ENCODE results near the gene FHL3.
A peak's percentile ranks its signal among the peaks of the same experiment; 100 is the strongest.

Gene FHL3, protein sequence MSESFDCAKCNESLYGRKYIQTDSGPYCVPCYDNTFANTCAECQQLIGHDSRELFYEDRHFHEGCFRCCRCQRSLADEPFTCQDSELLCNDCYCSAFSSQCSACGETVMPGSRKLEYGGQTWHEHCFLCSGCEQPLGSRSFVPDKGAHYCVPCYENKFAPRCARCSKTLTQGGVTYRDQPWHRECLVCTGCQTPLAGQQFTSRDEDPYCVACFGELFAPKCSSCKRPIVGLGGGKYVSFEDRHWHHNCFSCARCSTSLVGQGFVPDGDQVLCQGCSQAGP

DNA sequence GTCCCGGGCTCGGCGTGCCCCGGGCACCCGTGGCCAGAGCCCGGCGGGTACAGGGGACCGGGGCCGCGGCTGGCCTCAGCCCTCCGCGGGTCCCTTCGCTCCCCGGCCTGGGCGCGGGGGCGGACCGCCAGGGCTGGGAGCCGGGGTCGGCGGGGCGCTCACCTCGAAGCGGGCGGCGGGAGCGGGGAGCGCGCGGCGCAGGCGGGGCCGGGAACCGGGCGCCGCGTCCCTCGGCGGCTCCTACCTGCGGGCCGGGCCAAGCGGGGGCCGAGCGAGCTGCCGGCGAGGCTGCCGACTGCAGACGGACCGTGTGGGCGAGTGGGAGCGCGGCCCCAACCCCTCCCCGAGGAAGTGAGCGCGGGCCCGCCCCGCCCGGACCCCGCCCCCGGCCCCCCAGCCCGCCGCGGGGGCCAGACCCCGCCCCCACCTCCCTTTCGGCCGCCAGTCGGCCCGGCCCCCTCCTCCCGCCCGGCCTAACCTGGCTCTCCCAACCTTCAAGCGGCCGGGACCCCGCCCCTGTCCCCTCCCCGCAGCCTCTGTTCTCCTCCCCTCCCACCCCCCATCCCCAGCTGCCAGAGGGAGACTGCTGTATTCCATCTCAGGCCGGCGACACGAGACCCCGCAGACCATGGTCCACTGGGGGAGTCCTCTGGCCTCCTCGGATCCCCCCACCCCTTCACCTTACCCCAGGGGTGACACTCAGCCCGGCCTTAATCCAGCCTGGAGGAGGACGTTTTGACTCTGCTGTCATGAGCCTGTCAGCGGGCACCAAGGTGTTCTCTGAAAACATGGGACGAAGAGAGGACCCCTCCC lies at the start of gene FHL3:
Gene FHL3, minus strand, starts transcription at position 320 of the 813 bp plus-strand sequence. CDS start 6,102 bp downstream, outside the sequence.
- Histone ChIP-seq H3K36me3 (ENCODE audit: insufficient read depth) (no peaks in the 10 kb centered on the region), H4K20me1 (ENCODE audit: insufficient read depth) (no peaks in the 10 kb centered on the region), H3K4me3 (IDR thresholded peaks at IDR 0.05; ENCODE audit: insufficient read depth, low read depth, low read length) (no peak within 1 kb of the TSS), H3K4me2 (peak within 1 kb of the TSS; percentile 39; the same call in 1 of the 2 replicates), H3K9ac (no peak within 1 kb of the TSS), H3K27ac (no peak within 1 kb of the TSS), H3K4me1 (ENCODE audit: low read depth, poor library complexity, severe bottlenecking) (peaks cover 15% of the 10 kb centered on the region), H2AFZ (ENCODE audit: low read depth) (no peak within 1 kb of the TSS; the same call in 1 of the 2 replicates), H3K27me3 (ENCODE audit: insufficient read depth, low read depth) (peaks cover 6% of the 10 kb centered on the region; the same call in 1 of the 2 replicates), H3K79me2 (ENCODE audit: insufficient read depth, low read depth) (no peaks in the 10 kb centered on the region)
- TF ChIP-seq, protein P1, sequence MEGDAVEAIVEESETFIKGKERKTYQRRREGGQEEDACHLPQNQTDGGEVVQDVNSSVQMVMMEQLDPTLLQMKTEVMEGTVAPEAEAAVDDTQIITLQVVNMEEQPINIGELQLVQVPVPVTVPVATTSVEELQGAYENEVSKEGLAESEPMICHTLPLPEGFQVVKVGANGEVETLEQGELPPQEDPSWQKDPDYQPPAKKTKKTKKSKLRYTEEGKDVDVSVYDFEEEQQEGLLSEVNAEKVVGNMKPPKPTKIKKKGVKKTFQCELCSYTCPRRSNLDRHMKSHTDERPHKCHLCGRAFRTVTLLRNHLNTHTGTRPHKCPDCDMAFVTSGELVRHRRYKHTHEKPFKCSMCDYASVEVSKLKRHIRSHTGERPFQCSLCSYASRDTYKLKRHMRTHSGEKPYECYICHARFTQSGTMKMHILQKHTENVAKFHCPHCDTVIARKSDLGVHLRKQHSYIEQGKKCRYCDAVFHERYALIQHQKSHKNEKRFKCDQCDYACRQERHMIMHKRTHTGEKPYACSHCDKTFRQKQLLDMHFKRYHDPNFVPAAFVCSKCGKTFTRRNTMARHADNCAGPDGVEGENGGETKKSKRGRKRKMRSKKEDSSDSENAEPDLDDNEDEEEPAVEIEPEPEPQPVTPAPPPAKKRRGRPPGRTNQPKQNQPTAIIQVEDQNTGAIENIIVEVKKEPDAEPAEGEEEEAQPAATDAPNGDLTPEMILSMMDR (conservative IDR thresholded peaks at IDR 0.05; ENCODE audit: low read depth, low read length), result no peak

DNA sequence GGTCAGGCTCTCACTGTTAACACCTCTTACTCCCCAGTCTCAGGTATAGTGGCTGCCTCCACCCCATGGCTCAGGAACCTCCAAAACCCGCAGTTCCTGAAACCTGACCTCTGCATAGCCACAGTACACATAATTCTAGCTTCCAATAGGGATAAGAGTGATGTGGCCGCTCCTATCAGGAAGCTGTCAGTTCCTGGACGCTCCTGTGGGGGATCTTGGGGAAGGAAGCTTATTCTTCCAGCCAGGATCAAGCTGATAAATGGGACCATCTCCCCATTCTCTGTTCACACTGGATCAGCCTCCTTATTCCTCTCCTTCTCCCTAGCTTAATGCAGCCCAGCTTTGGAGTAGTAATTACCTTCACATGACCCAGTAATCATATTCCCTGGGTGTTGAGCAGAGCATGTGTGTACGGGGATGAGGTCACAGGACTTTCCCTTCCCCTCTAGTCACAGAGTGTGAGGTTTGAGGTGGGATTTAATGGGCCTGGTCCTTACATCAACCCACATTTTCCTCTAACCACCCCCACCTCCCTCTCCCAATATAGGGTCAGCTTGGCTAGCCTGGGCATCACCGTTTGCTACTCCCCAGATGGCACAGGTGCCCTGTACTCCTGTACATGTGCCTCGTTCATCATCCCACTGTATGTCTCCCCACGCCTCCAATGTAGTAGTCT lies 48.2 kb upstream of the FHL3 start:
- Histone ChIP-seq H3K79me2 (ENCODE audit: insufficient read depth, low read depth) (no peaks in the 10 kb centered on the region), H3K27ac (no peak overlapping the region), H3K9ac (no peak overlapping the region), H3K27me3 (ENCODE audit: insufficient read depth, low read depth) (no peaks in the 10 kb centered on the region), H2AFZ (ENCODE audit: low read depth) (no peak overlapping the region), H4K20me1 (ENCODE audit: insufficient read depth) (no peaks in the 10 kb centered on the region), H3K4me3 (IDR thresholded peaks at IDR 0.05; ENCODE audit: insufficient read depth, low read depth, low read length) (no peak overlapping the region), H3K36me3 (ENCODE audit: insufficient read depth) (no peaks in the 10 kb centered on the region), H3K4me2 (no peak overlapping the region), H3K4me1 (ENCODE audit: low read depth, poor library complexity, severe bottlenecking) (no peaks in the 10 kb centered on the region)
- TF ChIP-seq, protein P1 (conservative IDR thresholded peaks at IDR 0.05; ENCODE audit: low read depth, low read length), result no peak

DNA sequence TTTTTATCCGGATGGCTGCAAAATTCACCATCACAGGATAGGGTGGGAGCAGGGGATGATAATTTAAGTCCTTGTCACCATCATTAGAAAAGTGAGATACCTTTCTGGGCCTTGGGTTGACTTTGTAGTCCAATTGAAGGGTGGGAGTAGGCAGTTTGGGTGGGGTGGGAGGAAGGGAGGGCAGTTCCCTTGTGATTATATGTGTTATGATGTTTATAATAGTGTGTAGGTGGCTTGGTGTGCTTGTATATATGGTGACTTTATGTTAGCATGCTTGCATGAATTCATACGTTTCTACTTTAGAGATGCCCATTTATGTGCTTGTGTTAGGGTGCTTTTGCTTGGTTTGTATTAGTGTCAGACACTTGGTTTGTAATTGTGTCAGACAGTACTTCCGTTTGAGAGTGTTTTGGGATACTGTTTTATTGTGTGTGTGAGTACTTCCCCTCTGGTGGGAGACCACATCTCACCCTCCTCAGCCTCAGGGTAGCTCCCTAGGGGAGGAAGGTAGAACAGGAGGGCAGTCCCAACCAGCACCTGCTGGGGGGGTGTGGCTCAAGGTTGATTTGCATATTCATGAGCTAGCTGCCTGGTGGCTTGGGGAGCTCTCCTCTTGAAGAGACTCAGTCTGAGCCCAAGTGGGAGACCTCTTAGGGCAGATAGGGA lies 47.6 kb upstream of the FHL3 start:
- Histone ChIP-seq H3K4me3 (IDR thresholded peaks at IDR 0.05; ENCODE audit: insufficient read depth, low read depth, low read length) (no peak overlapping the region), H3K79me2 (ENCODE audit: insufficient read depth, low read depth) (no peaks in the 10 kb centered on the region), H2AFZ (ENCODE audit: low read depth) (no peak overlapping the region), H3K27me3 (ENCODE audit: insufficient read depth, low read depth) (no peaks in the 10 kb centered on the region), H3K27ac (no peak overlapping the region), H3K4me2 (no peak overlapping the region), H3K36me3 (ENCODE audit: insufficient read depth) (no peaks in the 10 kb centered on the region), H3K4me1 (ENCODE audit: low read depth, poor library complexity, severe bottlenecking) (no peaks in the 10 kb centered on the region), H3K9ac (no peak overlapping the region), H4K20me1 (ENCODE audit: insufficient read depth) (no peaks in the 10 kb centered on the region)
- TF ChIP-seq, protein P1 (conservative IDR thresholded peaks at IDR 0.05; ENCODE audit: low read depth, low read length), result no peak

DNA sequence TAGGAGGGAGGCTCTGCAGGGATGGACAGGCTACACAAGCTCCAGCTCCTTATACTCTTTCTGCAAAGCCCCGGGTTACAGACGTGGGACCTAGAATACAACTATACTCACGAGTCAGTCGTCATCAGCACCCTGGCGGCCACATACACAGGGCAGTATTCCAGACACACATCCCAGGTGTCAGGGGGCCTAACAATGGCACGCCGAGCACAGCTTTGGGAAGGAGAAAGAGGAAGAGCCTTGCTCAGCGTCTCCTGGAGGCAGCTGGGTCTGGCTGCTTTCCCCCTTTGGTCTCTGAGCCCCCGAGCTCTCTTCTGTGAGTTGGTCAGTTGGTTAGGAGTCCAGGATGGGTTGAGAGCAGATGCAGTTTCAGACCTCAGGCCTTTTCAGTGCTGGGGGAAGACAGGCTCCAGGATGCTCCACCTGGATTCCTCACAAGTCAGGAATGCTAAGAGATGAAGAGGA lies 45.8 kb upstream of the FHL3 start:
- no peak overlapping the region for H2AFZ ChIP-seq (ENCODE audit: low read depth)
- no peaks in the 10 kb centered on the region for H3K36me3 ChIP-seq (ENCODE audit: insufficient read depth)
- H3K79me2 ChIP-seq (ENCODE audit: insufficient read depth, low read depth), result no peaks in the 10 kb centered on the region
- H3K4me1 ChIP-seq (ENCODE audit: low read depth, poor library complexity, severe bottlenecking), result no peaks in the 10 kb centered on the region
- H3K27me3 ChIP-seq (ENCODE audit: insufficient read depth, low read depth), result peaks cover 4% of the 10 kb centered on the region; the same call in 1 of the 2 replicates
- no peak overlapping the region for H3K27ac ChIP-seq
- TF ChIP-seq, protein P1 (conservative IDR thresholded peaks at IDR 0.05; ENCODE audit: low read depth, low read length), result no peak
- H3K9ac ChIP-seq, result no peak overlapping the region
- H3K4me3 ChIP-seq (IDR thresholded peaks at IDR 0.05; ENCODE audit: insufficient read depth, low read depth, low read length), result no peak overlapping the region
- H3K4me2 ChIP-seq, result no peak overlapping the region
- no peaks in the 10 kb centered on the region for H4K20me1 ChIP-seq (ENCODE audit: insufficient read depth)

Data from KMS-11 (cell line).